NOMO-1 treated with dmso at 0.1 percent for 144 hours (cell line): ENCODE data around the gene CELF1.
A peak's percentile ranks its signal among the peaks of the same experiment; 100 is the strongest.
"Not testable (repeated sequence)": the region's sequence is repeated elsewhere in the genome, so short reads cannot be mapped to it uniquely, and the experiment has no call there.

Source experiments
- DNase-seq: peaks from one replicate; lab custom pipeline; 2025; ENCODE audit not compliant: unreplicated experiment; lab: John Stamatoyannopoulos, UW

CELF1 gene

DNA sequence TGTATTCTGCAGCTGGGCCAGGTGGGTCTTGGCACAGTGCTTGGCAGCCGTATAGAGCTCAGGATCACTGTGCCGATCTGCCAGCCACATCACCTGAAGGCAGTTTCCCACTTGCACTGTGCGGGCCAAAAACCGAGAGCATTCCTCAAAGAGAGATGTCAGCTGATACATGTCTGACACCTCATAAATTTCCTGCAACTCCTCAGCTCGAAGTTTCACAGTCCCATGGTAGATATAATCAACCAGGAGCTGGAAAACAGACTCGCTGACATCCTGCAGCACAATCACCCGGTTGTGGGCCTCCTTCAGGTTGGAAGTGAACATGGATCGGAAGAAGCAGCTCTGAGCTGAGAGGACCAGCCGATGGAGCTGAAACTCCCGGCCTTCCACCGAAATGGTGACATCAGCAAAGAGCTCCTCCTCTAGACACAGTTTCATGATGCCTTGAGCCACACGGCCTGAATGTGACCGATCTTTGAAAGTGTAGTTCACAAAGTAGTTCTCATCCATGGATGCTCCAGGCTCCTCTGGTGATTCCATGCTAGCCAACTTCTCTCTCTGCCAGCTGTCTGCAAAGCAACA lies 24.6 kb upstream of the CELF1 start:
- DNase-seq, result no peak

DNA sequence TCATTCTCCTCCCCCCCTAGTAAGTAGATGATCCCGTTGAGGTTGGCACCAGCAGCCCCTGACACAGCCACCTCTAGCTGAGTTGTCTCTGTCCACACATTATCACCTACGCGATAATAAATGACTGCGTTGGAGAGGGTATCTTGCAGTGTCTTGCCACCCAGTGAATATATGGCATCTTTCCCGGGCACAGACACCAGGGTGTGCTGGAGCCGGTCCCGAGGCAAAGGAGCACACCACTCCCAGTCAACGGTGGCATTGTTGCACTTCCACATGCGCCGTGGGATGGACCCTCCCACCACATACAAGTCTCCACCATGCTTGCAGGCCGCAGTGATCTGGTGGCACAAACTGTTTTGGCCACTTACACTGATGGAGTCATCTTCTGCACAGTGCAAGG lies 20.4 kb upstream of the CELF1 start:
- no peak for DNase-seq

DNA sequence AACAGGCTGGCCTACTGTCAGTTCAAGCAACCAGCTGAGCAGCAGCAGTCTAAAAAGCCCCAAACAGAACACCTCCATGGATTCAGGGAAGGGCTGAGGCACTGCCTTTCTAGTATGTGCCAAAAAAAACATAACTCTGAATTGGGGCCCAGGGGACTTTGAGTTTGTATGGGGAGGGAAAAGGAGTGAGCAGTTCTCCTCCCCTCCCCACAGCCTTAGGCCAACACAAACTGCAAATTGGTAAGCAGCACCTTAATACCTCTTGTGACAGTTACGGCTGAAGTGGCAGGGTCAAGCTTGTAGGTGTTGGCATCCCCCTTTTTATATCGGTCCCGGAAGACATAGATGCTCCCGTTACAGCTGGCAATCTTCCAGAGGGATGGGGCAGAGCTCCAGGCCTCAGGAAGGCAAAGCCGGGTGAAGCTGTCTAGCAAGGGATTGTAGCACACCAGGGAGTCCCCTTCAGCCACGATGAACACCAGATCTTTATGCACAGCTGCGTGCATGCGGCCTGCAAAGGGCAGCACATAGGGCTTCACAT lies 19.9 kb upstream of the CELF1 start:
- no peak for DNase-seq

DNA sequence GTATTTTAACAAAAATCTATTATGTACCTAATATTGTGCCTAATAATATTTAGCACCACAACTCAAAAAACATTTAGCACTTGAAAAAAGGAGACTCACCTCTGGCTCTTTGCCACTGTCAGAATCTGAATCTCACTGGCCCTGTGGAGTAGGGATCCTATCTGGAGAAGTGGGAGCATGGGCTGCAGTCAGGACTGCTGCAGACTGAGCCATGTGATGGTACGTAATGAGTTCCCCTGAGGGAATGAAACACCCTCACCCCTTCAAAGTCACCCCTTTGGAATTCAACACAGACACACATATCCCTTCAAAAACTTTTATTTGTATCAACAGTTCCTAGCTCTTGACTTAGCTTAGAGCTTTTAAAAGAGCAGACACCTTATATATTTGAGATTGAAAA lies 19.0 kb upstream of the CELF1 start:
- no peak for DNase-seq

DNA sequence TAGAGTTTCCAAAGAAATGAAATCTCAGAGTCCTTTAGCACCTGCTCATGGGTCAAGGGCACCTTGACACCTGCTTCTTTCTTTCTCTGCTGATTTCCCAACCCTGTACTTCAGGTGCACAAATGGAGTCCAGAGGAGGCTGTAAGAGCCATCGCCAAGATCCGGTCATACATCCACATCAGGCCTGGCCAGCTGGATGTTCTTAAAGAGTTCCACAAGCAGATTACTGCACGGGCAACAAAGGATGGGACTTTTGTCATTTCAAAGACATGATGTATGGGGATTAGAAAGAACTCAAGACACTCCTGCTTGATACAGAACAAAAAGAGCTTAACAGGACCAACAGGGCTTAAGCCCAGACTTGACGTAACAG lies 18.4 kb upstream of the CELF1 start:
- no peak for DNase-seq

DNA sequence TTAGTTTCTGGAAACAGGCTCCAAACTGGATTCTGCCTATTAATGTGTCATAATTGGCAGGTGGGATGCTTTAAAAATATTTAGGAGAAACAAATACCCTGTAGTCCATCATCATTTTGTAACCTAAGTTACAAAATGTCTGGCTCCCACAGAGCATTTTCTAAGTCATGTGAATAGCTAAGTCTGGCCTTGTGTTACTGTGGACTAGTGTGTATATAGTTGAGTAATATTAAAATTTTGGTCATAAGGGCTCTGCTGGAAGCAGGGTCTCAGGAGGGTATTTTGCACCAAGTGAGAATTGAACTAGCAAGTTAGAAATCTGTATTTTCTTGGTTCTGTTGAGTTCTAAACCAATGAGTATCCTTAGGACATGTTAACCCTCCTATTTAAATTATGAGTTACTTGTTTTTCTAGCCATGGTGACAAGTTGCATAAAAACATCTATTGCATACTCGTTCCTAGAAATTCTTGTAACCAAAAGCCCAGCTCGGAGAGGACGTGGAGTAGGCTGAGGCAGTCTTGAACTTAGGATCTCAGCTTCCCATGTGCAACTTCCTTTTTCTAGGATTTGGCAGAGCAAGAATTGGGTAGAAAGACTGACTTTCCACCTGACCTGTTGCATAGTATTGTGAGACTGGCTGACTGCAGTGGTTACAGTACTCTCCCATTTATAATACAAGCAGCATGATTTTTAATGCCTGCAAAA lies 17.9 kb upstream of the CELF1 start:
- DNase-seq, result no peak

DNA sequence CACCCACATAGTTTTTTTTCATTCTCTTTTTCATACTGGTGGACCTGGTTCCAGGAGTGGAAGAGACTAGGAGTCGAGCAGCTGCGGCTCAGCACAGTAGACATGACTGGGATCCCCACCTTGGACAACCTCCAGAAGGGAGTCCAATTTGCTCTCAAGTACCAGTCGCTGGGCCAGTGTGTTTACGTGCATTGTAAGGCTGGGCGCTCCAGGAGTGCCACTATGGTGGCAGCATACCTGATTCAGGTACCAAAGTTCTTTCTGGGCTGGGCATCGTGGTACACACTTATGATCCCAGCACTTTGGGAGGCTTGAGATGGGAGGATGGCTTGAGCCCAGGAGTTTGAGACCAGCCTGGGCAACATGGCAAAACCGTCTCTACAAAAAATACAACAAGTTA lies 16.7 kb upstream of the CELF1 start:
- DNase-seq, result no peak

DNA sequence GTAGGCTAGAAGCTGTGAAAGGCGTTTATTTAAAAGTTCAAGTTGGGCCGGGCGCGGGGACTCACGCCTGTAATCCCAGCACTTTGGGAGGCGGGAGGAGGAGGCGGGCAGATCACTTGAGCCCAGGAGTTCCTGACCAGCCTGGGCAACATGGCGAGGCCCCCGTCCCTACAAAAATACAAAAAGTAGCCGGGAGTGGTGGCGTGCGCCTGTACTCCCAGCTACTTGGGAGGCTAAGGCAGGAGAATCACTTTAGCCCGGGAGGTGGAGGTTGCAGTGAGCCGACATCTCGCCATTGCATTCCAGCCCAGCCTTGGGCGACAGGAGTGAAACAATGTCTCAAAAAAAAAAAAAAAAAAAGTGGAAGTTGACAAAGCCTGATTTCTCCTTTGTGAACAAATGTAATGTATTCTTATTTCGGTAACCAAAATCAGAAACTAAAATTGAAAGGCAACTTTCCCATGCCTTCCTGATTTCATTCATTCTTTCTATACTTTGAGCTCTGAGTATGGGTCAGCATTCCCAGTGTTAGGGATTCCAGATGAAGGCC lies 13.3 kb upstream of the CELF1 start:
- no peak for DNase-seq

DNA sequence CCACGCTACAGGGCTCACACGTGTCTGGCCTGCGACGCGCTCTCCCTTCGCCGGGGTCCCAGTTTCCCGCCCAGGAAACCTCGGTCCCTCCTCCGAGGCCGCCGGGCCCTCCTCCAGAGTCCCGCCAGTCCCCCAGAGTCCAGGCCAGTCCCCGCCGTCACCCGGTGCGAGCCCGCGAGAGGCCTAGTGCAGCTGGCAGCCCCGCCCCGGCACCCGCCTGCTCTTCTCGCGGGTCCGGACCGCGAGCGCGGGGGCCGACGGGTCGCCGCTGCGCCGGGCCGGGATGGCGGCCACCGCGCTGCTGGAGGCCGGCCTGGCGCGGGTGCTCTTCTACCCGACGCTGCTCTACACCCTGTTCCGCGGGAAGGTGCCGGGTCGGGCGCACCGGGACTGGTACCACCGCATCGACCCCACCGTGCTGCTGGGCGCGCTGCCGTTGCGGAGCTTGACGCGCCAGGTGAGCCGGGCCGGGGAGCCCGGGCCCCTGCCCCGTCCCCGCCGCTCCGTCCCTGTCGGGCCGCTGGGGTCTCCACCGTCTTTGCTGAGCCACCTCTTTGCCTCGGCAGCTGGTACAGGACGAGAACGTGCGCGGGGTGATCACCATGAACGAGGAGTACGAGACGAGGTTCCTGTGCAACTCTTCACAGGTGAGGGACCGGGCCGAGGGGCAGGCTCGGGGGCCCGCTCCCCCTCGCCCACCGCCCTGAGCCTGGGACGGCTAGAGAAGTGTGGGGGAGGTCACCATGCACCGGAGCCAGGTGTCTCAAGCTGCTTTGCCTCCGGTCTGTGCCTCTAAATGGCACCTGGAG lies 12.6 kb upstream of the CELF1 start, which contains the start of gene PTPMT1:
Gene PTPMT1, plus strand, starts transcription at position 260 of the 809 bp plus-strand sequence. Its CDS starts 24 bp downstream, at position 284.
- DNase-seq, result peak; percentile 68

DNA sequence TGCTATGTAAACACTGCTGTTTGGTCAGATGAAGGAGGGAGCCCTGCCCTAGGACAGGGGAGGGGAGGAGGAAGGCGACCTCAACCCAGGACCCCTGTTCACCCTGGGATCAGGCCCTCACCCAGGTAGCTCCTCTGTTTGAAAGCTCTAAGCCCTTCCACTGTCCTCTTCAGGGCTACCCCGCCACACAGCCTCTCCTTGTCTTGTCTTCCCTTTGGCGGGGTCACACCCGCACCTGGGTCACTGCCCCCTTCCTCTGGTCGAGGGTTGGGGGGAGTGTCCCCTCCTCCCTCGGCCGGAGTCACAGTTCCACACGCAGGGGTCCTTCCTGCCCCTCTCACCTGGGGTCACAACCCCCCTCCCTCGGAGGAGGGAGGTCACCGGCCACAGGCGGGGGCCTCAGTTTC lies 12.0 kb upstream of the CELF1 start:
- DNase-seq, result no peak

DNA sequence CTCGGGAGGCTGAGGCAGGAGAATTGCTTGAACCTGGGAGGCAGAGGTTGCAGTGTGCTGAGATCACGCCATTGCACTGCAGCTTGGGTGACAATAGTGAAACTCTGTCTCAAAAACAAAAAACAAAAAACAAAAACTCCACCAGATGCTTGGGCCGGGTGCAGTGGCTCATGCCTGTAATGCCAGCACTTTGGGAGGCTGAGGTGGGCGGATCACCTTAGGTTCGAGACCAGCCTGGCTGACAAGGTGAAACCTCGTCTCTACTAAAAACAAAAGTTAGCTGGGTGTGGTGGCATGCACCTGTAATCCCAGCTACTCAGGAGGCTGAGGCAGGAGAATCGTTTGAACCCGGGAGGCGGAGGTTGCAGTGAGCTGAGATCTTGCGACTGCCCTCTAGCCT lies 11.4 kb upstream of the CELF1 start:
- DNase-seq, result not testable (repeated sequence)

DNA sequence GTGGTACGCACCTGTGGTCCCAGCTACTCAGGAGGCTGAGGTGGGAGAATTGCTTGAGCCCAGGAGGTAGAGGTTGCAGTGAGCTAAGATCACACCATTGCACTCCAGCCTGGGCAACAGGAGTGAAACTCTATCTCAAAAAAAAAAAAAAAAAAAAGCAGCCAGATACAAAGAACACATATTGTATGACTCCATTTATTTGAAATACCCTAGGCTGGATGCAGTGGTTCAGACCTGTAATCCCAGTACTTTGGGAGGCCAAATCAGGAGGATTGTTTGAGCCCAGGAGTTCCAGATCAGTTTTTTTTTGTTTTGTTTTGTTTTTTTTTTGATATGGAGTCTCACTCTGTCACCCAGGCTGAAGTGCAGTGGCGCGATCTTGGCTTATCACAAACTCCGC lies 9.5 kb upstream of the CELF1 start:
- DNase-seq, result not testable (repeated sequence)

DNA sequence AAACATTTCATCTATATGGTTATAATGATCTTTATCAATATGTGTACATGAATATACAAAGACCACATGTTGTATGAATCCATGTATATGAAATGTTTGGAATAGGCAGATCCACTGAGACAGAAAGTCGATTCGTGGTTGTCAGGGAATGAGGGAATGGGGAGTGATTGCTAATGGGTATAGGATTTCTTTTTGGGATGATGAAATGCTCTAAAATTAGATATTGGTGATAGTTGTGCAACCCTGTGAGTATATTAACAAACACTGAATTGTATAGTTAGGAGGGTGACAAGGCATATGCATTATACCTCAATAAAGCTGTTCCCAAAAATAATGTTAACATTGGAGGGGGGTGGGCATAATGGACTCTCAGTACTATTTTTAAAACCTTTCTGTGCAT lies 7.5 kb upstream of the CELF1 start:
- no peak for DNase-seq

DNA sequence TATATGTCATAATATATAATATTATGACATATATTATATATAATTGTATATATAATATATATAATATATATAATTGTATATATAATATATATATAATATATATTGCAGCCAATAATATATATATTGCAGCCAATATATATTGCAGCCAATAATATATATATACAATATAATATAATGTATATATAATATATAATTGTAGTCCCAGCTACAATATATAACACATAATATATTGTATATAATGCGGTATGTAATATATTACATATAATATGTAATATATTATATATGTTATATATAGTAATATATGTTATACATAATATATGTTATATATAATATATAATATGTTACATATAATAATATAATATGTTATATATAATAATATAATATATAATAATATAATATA lies 5.8 kb upstream of the CELF1 start:
- DNase-seq, result no peak

DNA sequence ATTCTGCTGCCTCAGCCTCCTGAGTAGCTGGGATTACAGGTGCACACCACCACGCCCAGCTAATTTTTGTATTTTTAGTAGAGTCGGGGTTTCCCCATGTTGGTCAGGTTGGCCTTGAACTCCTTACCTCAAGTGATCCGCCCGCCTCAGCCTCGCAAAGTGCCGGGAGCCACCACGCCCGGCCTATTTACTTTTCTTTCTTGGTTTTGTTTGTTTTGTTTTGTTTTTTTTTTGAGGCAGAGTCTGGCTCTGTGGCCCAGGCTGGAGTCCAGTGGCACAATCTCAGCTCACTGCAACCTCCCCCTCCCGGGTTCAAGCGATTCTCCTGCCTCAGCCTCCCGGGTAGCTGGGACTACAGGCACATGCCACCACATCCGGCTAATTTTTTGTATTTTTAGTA lies 4.1 kb upstream of the CELF1 start:
- not testable (repeated sequence) for DNase-seq

DNA sequence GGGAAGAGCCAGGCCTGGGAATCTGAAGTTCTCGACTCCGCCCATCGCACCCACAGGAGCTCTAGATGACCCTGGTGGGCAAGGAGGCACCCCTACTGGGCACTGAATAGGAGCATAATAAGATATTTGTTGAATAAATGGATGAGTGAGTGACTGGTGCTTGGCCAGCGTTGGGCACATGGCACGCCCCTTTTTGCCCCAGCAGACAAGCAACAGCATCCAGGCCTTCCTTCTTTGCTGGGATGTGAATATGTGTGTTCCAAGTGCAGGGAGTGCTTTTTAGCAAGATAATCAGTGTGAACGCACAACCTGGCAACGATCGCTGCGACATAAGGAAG lies 443 bp upstream of the CELF1 start:
- no peak for DNase-seq

DNA sequence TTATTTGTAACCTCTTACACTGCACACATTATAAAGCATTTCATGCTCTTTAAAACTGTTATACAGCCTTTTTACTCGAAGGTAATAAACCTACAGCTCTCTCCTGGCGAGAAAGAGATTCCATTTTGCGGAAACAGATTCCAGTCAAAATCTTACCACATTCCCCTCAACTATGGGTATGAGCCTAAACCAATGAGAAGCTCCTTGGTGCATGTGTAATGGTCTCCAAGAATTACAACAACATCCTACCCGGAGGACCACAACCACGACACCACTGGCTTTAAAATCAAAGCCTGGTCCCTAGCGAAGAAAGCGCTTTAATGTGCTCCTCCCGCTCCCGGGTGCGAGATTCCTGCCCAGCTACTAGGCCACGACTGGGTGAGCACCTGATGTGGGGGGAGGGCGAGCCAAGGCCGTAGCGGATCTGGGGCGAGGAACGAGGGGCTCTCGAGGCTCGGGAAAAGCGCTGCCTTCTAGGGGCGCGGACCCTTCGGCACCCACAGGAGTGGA lies 821 bp downstream of the CELF1 start:
- no peak for DNase-seq

DNA sequence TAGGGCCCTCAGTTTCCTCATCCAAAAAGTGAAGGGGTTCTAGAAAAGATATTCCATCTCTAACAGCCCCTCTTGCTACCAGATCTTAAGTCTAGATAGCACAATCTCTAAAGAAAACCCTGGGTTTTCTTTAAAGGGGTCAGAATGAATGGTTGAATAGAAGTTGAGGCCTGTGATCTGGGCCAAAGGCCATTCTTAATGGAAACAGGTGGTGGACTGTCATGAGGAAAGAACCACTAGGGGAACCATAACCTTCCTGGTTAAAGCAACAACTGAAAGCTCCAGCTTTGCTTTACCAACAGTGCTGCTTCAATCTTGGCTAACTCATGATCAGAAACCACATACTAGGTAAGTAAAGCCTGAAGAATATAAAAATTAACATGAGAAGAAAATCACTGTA lies 1.8 kb downstream of the CELF1 start:
- no peak for DNase-seq

DNA sequence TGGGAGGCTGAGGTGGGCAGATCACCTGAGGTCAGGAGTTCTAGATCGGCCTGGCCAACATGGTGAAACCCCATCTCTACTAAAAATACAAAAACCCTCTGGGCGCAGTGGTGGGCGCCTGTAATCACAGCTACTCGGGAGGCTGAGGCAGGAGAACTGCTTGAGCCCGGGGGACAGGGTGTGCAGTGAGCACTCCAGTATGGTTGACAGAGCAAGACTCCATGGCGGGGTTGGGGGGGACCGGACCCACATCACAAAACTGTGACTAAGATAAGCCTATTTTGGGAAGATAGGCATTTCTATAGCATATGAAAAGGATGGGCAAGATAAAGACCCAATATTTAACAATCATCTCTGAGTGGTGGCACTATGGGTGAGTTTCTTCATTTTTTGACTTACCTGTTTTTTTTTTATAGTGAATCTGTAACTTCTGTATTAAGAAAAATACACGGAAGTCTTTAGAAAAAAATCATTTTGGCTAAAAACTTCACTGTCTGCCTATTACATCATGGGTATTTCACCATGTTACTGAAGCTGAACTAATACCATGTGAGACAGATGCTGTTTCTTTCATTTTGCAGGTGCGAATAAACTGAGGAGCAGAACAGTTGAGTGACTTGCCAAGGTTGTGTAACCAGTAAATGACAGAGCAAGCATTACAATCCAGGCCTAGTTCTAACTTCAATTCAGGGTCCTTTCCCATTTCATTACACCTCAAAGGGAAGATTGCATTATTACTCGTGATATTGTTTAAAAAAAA lies 2.5 kb downstream of the CELF1 start:
- no peak for DNase-seq

DNA sequence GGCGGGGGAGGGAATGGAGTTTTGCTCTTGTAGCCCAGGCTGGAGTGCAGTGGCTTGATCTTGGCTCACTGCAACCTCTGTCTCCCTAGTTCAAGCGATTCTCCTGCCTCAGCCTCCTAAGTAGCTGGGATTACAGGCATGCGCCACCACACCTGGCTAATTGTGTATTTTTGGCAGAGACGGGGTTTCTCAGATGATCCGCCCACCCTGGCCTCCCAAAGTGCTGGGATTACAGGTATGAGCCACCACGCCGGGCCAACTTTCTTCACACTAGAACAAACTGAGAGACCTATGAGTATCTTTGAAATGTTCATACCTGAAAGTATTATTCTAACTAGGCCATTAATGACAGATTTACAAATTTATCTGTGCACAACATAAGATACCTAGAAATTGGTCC lies 6.7 kb downstream of the CELF1 start:
- not testable (repeated sequence) for DNase-seq

DNA sequence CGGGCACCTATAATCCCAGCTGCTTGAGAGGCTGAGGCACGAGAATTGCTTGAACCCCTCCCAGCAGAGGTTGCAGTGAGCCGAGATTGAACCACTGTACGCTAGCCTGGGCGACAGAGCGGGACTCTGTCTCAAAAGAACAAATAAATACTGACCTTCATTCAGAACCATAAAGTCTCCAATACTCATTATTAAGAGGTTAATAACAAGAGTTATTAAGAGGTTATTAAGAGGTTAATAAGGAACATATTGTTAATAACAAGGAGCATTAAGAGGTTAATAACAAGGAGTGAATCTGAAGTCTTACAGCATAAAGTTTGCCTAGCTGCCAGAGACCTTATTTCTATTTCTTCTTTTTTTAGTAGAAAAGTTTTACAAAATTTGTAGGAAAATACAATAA lies 7.6 kb downstream of the CELF1 start:
- DNase-seq, result no peak
